Caco-2 (cell line): ENCODE results near the gene ZNF483. TPM values are rescaled to one million over a fixed set of nuclear protein-coding genes. Genes with fewer than 3 reads are reported as not detected.

Experiments
- BruUV-seq: library from RNA; stranded (reverse); fragments of 400-500 nt; replicated peaks from 2 replicates; lab custom pipeline; 2021; lab: Mats Ljungman, UMichigan
- CTCF ChIA-PET: fragments of 300-600 bp; sonication (Branson Sonifier 250); formaldehyde crosslinking; loops from one replicate; lab custom pipeline; 2022; ENCODE audit warnings: antibody characterized with exemption; lab: Charles Lee
- POLR2A ChIA-PET: fragments of 300-600 bp; sonication (Branson Sonifier 250); formaldehyde crosslinking; loops from one replicate; lab custom pipeline; 2022; ENCODE audit warnings: antibody characterized with exemption; lab: Charles Lee
- DNase-seq, 2 experiments: peaks; one replicate each; pipeline versions ENCODE4 v3.0.0 to v3.0.0-alpha.2; 2020 to 2022
- H3K27me3 ChIP-seq: replicated peaks from 2 replicates; pipeline ENCODE4 v1.6.0; 2011; ENCODE audit warnings: low read length; ENCODE audit not compliant: control insufficient read depth, insufficient read depth
- H3K36me3 ChIP-seq: 2 replicates; pipeline ENCODE4 v1.5.1; 2011; ENCODE audit warnings: low read length; ENCODE audit not compliant: control insufficient read depth, insufficient read depth
- H3K4me1 ChIP-seq: fragments of 250-450 bp; sonication (Bioruptor Pico); 2 replicates; pipeline ENCODE4 v1.5.1; 2020; ENCODE audit warnings: mild to moderate bottlenecking
- H3K4me3 ChIP-seq: 2 replicates; pipeline ENCODE4 v1.5.1; 2011; ENCODE audit warnings: low read depth, mild to moderate bottlenecking, control low read depth, low read length
- H3K9me3 ChIP-seq: fragments of 250-450 bp; sonication (Bioruptor Pico); 2 replicates; pipeline ENCODE4 v1.5.1; 2020; ENCODE audit warnings: mild to moderate bottlenecking, moderate library complexity
- H3K27ac Mint-ChIP-seq: one replicate; pipeline ENCODE4 v1.8.0; 2022; ENCODE audit warnings: mixed read lengths; ENCODE audit not compliant: unreplicated experiment
- H3K27me3 Mint-ChIP-seq: one replicate; pipeline ENCODE4 v1.8.0; 2022; ENCODE audit warnings: mixed read lengths; ENCODE audit not compliant: insufficient read depth, unreplicated experiment
- H3K36me3 Mint-ChIP-seq: one replicate; pipeline ENCODE4 v1.8.0; 2022; ENCODE audit warnings: mild to moderate bottlenecking, mixed read lengths; ENCODE audit not compliant: insufficient read depth, unreplicated experiment
- H3K4me1 Mint-ChIP-seq: one replicate; pipeline ENCODE4 v1.8.0; 2022; ENCODE audit warnings: low read depth, mixed read lengths; ENCODE audit not compliant: unreplicated experiment
- H3K4me3 Mint-ChIP-seq: one replicate; pipeline ENCODE4 v1.8.0; 2022; ENCODE audit warnings: mild to moderate bottlenecking, moderate library complexity, mixed read lengths; ENCODE audit not compliant: unreplicated experiment
- H3K9me3 Mint-ChIP-seq: one replicate; pipeline ENCODE4 v1.8.0; 2022; ENCODE audit warnings: mixed read lengths; ENCODE audit not compliant: unreplicated experiment
- CTCF ChIP-seq, 2 experiments: fragments of 200-600 bp in 1 of 2; IDR thresholded peaks; 1 replicate in 1 of 2; 2 replicates in 1 of 2; pipeline versions ENCODE4 v1.5.1 to v1.8.0; 2011 to 2022; ENCODE audit warnings: antibody characterized with exemption in 1 of 2, control low read depth in 1 of 2, inconsistent platforms in 1 of 2, low read depth in 1 of 2, low read length in 1 of 2, mild to moderate bottlenecking in 1 of 2, moderate library complexity in 1 of 2; ENCODE audit not compliant: insufficient read depth in 1 of 2, severe bottlenecking in 1 of 2, unreplicated experiment in 1 of 2
- intact Hi-C: fragments of 100-400 bp; cut with micrococcal nuclease; formaldehyde crosslinking; loops from one replicate; pipeline ENCODE4 v1.10.0; 2022; ENCODE audit not compliant: unreplicated experiment
- total RNA-seq: library from RNA; stranded (reverse); gene quantifications from 2 replicates; pipeline ENCODE4 v1.2.3, GENCODE V29; 2022

Gene ZNF483
- total RNA-seq, 1 experiment from 2014 or later = not detected

GRCh38 chr9:111514967-111515366 is 10.0 kb upstream of the ZNF483 start:
- Histone ChIP-seq H3K36me3 (no peaks in the 10 kb centered on the region), H3K27me3 (no peaks in the 10 kb centered on the region), H3K9me3 (no peaks in the 10 kb centered on the region), H3K4me3 (no peak overlapping the region), H3K4me1 (no peaks in the 10 kb centered on the region)
- no TSS peak for BruUV-seq
- Mint-ChIP-seq H3K9me3 (peaks cover 37% of the 10 kb centered on the region), H3K27me3 (no peaks in the 10 kb centered on the region), H3K4me3 (no peak overlapping the region), H3K36me3 (no peaks in the 10 kb centered on the region), H3K27ac (no peak overlapping the region), H3K4me1 (no peaks in the 10 kb centered on the region)
- intact Hi-C loops = no loop called here
- CTCF ChIA-PET = no interaction called here
- POLR2A ChIA-PET = no interaction called here
- DNase-seq = no peak
- TF ChIP-seq CTCF (IDR thresholded peaks at IDR 0.05; ENCODE audit: insufficient read depth in 1 of 2, low read depth in 1 of 2, low read length in 1 of 2, severe bottlenecking in 1 of 2, unreplicated experiment in 1 of 2) = no peak

- Mint-ChIP-seq H3K9me3 (peaks cover 37% of the 10 kb centered on the region), H3K27me3 (no peaks in the 10 kb centered on the region), H3K36me3 (no peaks in the 10 kb centered on the region), H3K4me1 (no peaks in the 10 kb centered on the region), H3K27ac (no peak overlapping the region), H3K4me3 (no peak overlapping the region)
- intact Hi-C loops = no loop called here
- H3K36me3 ChIP-seq = no peaks in the 10 kb centered on the region
- peak in 1 of 2 experiments; percentile 41 for DNase-seq
- no peaks in the 10 kb centered on the region for H3K9me3 ChIP-seq
- POLR2A ChIA-PET = no interaction called here
- H3K27me3 ChIP-seq = no peaks in the 10 kb centered on the region
- no peak overlapping the region for H3K4me3 ChIP-seq
- TF ChIP-seq CTCF (IDR thresholded peaks at IDR 0.05; ENCODE audit: insufficient read depth in 1 of 2, low read depth in 1 of 2, low read length in 1 of 2, severe bottlenecking in 1 of 2, unreplicated experiment in 1 of 2) = no peak
- CTCF ChIA-PET = no interaction called here
- no peaks in the 10 kb centered on the region for H3K4me1 ChIP-seq
- no TSS peak for BruUV-seq
Observed at GRCh38 chr9:111516061-111516465, 8.9 kb upstream of the ZNF483 start.

- BruUV-seq = no TSS peak
- Histone ChIP-seq H3K36me3 (no peaks in the 10 kb centered on the region), H3K4me1 (no peaks in the 10 kb centered on the region), H3K27me3 (no peaks in the 10 kb centered on the region), H3K9me3 (peaks cover 4% of the 10 kb centered on the region; the same call in 1 of the 2 replicates), H3K4me3 (no peak overlapping the region)
- no peak overlapping the region for H3K27ac Mint-ChIP-seq
- H3K36me3 Mint-ChIP-seq = no peaks in the 10 kb centered on the region
- ChIA-PET POLR2A (no interaction called here), CTCF (no interaction called here)
- H3K9me3 Mint-ChIP-seq = peaks cover 28% of the 10 kb centered on the region
- no peak for TF ChIP-seq CTCF (IDR thresholded peaks at IDR 0.05; ENCODE audit: insufficient read depth in 1 of 2, low read depth in 1 of 2, low read length in 1 of 2, severe bottlenecking in 1 of 2, unreplicated experiment in 1 of 2)
- H3K27me3 Mint-ChIP-seq = no peaks in the 10 kb centered on the region
- H3K4me3 Mint-ChIP-seq = no peak overlapping the region
- intact Hi-C loops = no loop called here
- H3K4me1 Mint-ChIP-seq = no peaks in the 10 kb centered on the region
- no peak for DNase-seq
Observed at GRCh38 chr9:111524731-111525055, 286 bp upstream of the ZNF483 start.
